Right lung (tissue), 5 donors: ENCODE measurements around the gene STAG1. TPM values are rescaled to one million over a fixed set of nuclear protein-coding genes. Genes with fewer than 3 reads are reported as not detected.
A peak's percentile ranks its signal among the peaks of the same experiment; 100 is the strongest.
"Not testable (repeated sequence)": the region's sequence is repeated elsewhere in the genome, so short reads cannot be mapped to it uniquely, and the experiment has no call there.

ENCODE experiments used
- DNase-seq, 2 donors: peaks; one replicate each; pipeline ENCODE4 v3.0.0-alpha.2; 2013
- polyA plus RNA-seq, 5 donors: library from polyadenylated mRNA; unstranded; fragments of 120-200 nt; gene quantifications; one replicate each; pipeline versions ENCODE4 v1.2.1 to v1.2.3, GENCODE V29; 2013; ENCODE audit warnings: inconsistent platforms in 1 of 5, low replicate concordance in 1 of 5; ENCODE audit not compliant: insufficient read length in 5 of 5, insufficient read depth in 1 of 5

STAG1 gene
- polyA plus RNA-seq, 5 donors = 32.3 to 51.0 (median 47.9) TPM

GRCh38 chr3:136708333-136708985 is 43.7 kb downstream of the STAG1 start:
- DNase-seq = no peak

DNA sequence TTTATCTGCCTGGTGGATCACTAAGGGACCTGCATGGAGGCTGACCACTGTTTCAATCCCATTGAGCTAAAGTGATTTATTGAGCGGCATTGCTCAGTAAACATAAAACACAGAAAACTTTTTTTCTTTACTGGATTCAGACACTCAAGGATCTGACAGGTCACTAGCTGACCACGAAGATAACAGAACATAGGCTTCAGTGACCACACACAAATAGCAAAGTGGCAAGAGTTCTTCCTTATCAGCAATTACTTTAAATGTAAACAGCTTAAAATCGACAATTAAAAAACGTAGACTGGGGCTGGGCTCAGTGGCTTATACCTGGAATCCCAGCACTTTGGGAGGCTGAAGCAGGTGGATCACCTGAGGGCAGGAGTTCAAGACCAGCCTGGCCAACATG is 48.7 kb downstream of the STAG1 start:
- no peak for DNase-seq

DNA sequence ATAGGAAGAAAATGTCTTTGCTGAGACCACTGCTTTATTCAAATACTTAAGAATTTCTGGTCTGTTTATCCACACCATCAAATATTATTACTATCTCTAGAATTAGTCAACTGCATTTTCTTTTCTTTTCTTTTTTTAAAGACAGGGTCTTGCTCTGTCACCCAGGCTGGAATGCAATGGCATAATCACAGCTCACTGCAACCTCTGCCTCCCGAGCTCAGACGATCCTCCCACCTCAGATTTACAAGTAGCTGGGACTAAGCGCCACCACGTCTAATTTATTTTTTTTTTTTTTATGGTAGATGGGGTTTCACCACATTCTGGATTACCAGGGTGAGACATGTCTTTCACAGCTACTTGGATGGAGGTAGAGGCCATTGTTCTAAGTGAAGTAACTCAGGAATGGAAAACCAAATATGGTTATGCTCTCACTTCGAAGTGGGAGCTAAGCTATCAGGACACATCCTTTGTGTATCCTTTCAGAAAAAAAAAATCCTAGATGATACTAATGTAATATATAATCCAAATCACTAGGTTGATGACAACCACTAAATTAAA is 52.8 kb downstream of the STAG1 start:
- DNase-seq = no peak

DNA sequence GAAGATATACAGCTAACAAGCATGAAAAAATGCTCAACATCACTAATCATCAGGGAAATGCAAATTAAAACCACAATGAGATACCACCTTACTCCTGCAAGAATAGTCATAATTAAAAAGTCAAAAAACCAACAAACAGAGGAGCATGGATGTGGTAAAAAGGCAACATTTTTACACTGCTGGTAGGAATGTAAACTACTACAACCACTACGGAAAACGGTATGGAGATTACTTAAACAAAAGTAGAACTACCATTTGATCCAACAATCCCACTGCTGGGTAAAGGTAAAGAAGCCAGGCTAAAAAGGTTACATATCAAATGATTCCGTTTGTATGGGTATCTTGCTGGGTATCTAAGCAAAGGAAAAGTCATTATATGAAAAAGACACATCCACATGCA is 53.8 kb downstream of the STAG1 start:
- DNase-seq = no peak

DNA sequence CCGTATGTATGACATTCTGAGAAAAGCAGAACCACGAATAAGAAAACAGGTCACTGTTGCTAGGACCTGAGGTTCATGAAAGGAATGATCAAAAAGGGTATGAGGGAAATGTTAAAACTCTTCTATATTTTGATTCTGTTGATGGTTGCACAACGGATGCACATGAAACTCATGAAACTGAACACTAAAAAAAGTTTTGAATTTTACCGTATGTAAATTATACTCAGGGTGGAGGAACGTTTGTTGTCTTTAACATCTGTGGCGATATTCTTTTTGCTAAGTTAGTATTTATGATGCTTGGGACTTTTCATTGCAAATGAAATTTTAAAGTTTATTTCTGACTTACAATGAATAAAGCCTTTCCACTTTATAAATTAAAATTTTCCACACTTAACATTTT is 55.4 kb downstream of the STAG1 start:
- DNase-seq = no peak

DNA sequence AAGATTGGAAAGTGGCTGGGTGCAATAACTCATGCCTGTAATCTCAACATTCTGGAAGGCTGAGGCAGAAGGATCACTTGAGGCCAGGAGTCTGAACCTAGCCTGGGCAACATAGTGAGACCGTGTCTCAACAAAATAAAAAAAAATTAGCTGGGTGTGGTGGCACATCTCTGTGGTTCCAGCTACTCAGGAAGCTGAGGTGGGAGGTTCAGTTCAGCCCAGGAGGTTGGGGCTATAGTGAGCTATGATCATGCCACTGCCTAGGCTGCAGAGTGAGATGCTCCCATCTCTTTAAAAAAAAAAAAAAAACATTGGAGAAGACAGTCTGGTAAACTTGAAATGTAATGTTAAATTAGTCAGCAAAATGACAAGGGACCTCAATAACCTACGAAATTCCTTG is 57.9 kb downstream of the STAG1 start:
- DNase-seq = no peak

DNA sequence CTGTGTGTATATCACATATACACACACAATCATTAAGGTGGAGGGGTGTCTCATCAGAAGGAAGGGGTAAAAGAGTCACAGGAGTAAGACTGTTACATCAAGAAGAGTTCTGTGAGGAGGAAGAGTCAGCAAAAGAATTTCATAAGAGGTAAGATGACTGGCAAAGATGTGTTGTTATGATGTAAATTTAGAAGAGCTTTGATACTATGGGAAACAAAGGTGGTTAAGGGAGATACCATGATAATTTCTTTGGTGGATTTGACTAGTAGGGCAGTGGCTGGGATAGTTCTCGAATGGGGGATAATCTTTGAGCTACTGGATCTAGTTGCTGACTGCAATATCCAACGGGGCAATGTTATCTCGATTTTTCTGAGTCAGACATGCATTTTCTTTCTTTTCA is 61.6 kb downstream of the STAG1 start:
- DNase-seq = no peak

DNA sequence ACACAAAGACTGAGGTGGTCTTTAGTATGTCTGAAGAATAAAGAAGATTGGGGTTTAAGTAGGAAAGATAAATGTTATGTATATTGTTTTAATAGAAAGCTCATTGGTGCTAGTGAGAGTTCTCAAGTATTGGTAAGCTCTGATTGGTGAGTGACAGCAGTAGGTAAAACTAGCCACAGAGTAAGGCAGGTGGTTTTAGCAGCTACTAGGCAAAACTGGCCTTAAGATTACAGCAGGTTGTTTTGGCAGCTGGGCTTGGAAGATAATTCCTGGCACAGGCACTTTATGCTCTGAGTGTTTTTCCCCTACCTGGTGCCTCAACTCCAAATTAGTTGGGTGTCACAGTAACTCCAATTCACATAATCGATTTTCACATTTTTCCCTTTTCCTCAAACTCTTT is 66.3 kb downstream of the STAG1 start:
- DNase-seq = no peak

- DNase-seq = no peak
Observed at GRCh38 chr3:136682740-136683312, 69.4 kb downstream of the STAG1 start.

- DNase-seq = no peak
Observed at GRCh38 chr3:136678981-136679380, 73.2 kb downstream of the STAG1 start.

DNA sequence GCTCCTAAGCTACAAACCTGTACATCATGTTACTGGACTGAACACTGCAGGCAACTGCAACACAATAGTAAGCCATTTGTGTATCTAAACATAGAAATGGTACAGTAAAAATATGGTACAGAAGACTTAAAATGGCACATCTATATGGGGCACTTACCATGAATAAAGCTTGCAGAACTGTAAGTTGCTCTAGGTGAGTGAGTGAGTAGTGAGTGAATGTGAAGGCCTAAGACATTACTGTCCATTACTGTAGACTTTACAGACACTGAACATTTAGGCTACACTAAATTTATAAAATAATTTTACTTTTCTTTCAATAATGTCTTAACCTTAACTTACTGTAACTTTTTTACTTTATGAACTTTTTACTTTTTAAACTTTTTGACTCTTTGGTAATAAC is 76.2 kb downstream of the STAG1 start:
- no peak for DNase-seq

DNA sequence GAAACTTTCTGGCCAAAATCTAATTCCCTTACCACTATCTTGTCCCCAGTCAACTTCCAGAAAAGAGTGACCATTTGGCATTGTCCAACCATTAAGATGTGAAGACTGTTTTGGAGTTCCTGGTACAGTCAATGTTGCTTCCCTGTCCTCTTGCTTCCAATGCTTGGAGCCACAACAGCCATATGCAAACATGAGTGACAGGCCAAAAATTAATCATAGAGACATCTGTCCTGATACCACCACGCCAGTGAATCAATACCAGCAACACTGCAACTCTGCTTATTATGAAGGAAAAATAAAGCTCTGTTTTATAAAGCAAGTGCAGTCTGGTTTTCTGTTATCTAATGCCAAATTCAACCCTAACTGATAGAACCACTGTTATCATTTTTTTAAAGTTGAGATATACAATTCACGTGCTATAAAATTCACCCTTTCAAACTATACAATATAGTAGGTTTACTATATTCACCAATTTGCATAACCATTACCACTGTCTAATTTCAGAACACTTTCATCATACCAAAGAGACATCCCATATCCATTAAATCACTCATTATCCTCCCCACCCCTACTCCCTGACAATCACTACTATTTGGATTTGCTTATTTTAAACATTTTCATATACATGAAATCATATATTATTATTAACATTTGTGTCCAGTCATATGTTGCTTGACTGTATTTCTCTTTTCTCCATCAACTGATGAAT is 76.9 kb downstream of the STAG1 start:
- no peak for DNase-seq

GRCh38 chr3:136672457-136672856 is 79.7 kb downstream of the STAG1 start:
- no peak for DNase-seq

GRCh38 chr3:136671921-136672320 is 80.3 kb downstream of the STAG1 start:
- no peak for DNase-seq

- DNase-seq = no peak
Observed at GRCh38 chr3:136670166-136670565, 82.0 kb downstream of the STAG1 start.

DNA sequence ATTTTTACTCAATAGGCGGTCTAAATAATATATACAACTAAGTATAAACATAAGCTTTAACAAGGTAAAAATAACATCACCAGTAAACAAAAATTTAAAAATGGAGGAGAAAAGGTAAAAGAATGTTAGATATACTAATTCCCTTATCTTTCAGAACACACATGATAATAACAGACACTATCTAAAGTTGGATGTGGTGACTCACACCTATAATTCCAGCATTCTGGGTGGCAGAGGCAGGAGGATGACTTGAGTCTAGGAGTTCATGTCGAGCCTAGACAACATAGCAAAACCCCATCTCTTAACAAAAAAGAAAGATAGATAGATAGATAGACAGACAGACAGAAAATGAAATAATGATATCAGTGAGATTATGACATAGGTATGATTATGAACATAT is 85.1 kb downstream of the STAG1 start:
- DNase-seq = no peak

DNA sequence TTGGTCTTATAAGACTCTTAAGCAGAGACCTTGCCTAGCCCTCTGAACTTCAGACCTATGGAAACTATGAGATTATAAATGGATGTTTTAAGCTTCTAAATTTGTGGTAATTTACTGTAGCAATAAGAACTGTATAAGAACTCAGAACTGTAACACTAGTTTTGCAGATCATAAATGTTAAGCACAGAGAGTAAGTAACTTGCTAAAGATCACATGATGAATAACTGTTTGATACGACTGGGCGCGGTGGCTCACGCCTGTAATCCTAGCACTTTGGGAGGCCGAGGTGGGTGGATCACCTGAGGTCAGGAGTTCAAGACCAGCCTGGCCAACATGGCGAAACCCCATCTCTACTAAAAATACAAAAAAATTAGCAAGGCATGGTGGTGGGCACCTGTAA is 85.9 kb downstream of the STAG1 start:
- not testable (repeated sequence) for DNase-seq

DNA sequence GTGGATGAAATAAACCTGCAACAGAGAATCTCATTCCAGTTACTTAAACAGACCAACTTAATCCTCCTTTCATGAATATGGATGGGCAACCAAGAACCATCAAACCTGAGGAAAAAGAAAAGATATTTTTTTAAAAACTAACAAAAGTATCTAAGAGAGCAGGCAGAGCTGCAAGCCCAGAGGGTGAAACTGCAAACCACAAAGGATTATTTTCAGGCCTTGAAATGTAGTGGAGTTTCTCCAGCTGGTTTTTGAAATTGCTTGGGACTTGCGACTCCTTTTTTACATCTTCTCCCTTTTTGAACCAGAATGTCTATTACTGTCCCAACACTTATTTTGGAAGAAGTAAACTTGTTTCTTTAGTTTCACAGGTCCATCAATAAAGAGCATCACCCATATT is 87.4 kb downstream of the STAG1 start:
- DNase-seq = no peak

DNA sequence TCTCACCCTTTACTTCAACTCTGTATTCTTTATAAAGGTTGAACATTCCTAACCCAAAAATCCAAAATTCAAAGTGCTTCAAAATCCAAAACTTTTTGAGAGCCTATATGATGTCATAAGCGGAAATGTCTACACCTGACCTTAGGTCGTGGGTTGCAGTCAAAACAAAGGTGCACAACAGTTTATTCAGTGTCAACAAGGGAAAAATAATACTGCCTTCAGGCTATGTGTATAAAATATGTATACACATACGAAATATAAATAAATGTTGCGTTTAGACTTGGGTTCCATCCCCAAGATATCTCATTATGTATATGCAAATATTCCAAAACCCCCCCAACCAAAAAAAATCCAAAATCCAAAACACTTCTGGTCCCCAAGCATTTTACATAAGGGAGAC is 90.9 kb downstream of the STAG1 start:
- no peak for DNase-seq

DNA sequence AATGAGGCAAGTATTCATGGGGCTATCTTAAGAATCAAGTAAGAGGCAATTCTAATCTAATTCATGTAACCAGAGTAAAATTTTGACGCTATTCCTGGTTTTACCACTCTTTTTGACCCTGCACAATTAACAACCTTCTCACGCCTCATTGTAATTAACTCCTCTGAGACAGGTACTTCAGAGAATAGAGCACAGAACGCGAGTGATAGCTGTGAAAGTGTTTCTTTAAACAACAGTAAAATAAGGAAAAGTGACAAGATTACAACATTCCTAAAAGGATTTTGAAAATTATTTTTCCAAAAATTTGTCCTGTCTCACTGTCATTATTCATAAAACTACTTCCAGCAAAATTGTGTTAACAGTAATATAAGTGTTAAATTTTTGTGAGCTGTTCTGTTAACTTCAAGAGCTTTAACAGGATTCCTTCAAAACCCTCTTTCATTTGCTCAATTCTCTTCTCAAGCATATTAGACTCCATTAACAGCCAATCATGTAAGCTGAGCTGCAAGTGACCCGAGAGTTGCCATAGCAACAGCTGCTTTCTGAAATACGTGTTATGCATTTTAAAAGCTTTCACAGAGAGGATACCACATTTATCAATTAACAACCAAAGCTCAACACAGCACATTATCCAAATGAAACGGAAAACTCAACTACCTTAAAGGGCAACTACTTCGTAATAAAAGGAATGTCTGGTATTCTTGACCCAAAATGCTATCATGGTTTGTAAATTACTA is 93.1 kb downstream of the STAG1 start:
- peak; percentile 60 to 71 for DNase-seq

GRCh38 chr3:136657526-136657925 is 94.7 kb downstream of the STAG1 start:
- no peak for DNase-seq

GRCh38 chr3:136653628-136654027 is 98.5 kb downstream of the STAG1 start:
- DNase-seq = no peak
